Loucy (cell line): ENCODE data around the gene FGF16.

Experiments
- H2AFZ ChIP-seq: fragments of 200-600 bp; sonication (generic); 2 replicates; pipeline ENCODE4 v1.6.0; 2016; ENCODE audit warnings: antibody characterized with exemption, mild to moderate bottlenecking, low read length, moderate library complexity
- H3F3A ChIP-seq: fragments of 200-600 bp; 2 replicates; pipeline ENCODE4 v1.6.0; 2016; ENCODE audit warnings: antibody characterized with exemption, low read depth, mild to moderate bottlenecking
- H3K27me3 ChIP-seq: fragments of 200-600 bp; sonication (generic); 2 replicates; pipeline ENCODE4 v1.6.1; 2014; ENCODE audit warnings: low read length, mild to moderate bottlenecking; ENCODE audit not compliant: insufficient read depth, poor library complexity, severe bottlenecking
- H3K36me3 ChIP-seq: fragments of 200-600 bp; sonication (generic); 2 replicates; pipeline ENCODE4 v1.6.1; 2016; ENCODE audit warnings: low read length; ENCODE audit not compliant: insufficient read depth
- H3K4me1 ChIP-seq: fragments of 200-600 bp; sonication (generic); 2 replicates; pipeline ENCODE4 v1.5.1; 2014; ENCODE audit warnings: low read length, mild to moderate bottlenecking; ENCODE audit not compliant: insufficient read depth, poor library complexity, severe bottlenecking
- H3K4me2 ChIP-seq: fragments of 200-600 bp; sonication (generic); 2 replicates; pipeline ENCODE4 v1.6.0; 2014; ENCODE audit warnings: antibody characterized with exemption, low read length, low read depth, mild to moderate bottlenecking; ENCODE audit not compliant: poor library complexity, severe bottlenecking
- H3K4me3 ChIP-seq: fragments of 200-600 bp; sonication (generic); 2 replicates; pipeline ENCODE4 v1.5.1; 2014; ENCODE audit warnings: low read length, mild to moderate bottlenecking, mixed read lengths; ENCODE audit not compliant: poor library complexity, severe bottlenecking
- H3K79me2 ChIP-seq: fragments of 200-600 bp; sonication (generic); 2 replicates; pipeline ENCODE4 v1.6.1; 2014; ENCODE audit warnings: low read length; ENCODE audit not compliant: insufficient read depth
- H3K9ac ChIP-seq: fragments of 200-600 bp; sonication (generic); 2 replicates; pipeline ENCODE4 v1.6.0; 2014; ENCODE audit warnings: mild to moderate bottlenecking, low read depth, low read length, moderate library complexity; ENCODE audit not compliant: poor library complexity, severe bottlenecking
- H3K9me2 ChIP-seq: fragments of 200-600 bp; sonication (generic); replicated peaks from 2 replicates; pipeline ENCODE4 v1.6.1; 2016; ENCODE audit warnings: low read depth, low read length, mixed read lengths
- H3K9me3 ChIP-seq: fragments of 200-600 bp; sonication (generic); 2 replicates; pipeline ENCODE4 v1.6.1; 2014; ENCODE audit warnings: mild to moderate bottlenecking, antibody characterized with exemption, low read length, low read depth; ENCODE audit not compliant: insufficient read depth
- H4K20me1 ChIP-seq: fragments of 200-600 bp; sonication (generic); 2 replicates; pipeline ENCODE4 v1.6.0; 2014; ENCODE audit warnings: antibody characterized with exemption, low read length, mild to moderate bottlenecking; ENCODE audit not compliant: insufficient read depth, poor library complexity, severe bottlenecking
- CTCF ChIP-seq: fragments of 200-600 bp; sonication (generic); conservative IDR thresholded peaks from 2 replicates; pipeline ENCODE4 v1.5.1; 2014; ENCODE audit warnings: mild to moderate bottlenecking, antibody characterized with exemption, low read length
- EZH2phosphoT487 ChIP-seq: fragments of 200-600 bp; IDR thresholded peaks from 2 replicates; pipeline ENCODE4 v1.6.1; 2018; ENCODE audit warnings: antibody characterized with exemption, mild to moderate bottlenecking, moderate library complexity, borderline replicate concordance

FGF16 gene

GRCh38 chrX:77442728-77443127 is 4.5 kb upstream of the FGF16 start:
- H3K9me3 ChIP-seq = no peaks in the 10 kb centered on the region
- H2AFZ ChIP-seq = no peak overlapping the region
- no peaks in the 10 kb centered on the region for H4K20me1 ChIP-seq
- H3K9me2 ChIP-seq = no peaks in the 10 kb centered on the region
- H3F3A ChIP-seq = no peaks in the 10 kb centered on the region
- no peak overlapping the region for H3K9ac ChIP-seq
- no peaks in the 10 kb centered on the region for H3K4me1 ChIP-seq
- H3K79me2 ChIP-seq = no peaks in the 10 kb centered on the region
- H3K27me3 ChIP-seq = no peaks in the 10 kb centered on the region
- TF ChIP-seq EZH2phosphoT487 (no peak), CTCF (no peak)
- no peak overlapping the region for H3K4me2 ChIP-seq
- no peak overlapping the region for H3K4me3 ChIP-seq
- no peaks in the 10 kb centered on the region for H3K36me3 ChIP-seq

GRCh38 chrX:77444075-77444474 is 3.1 kb upstream of the FGF16 start:
- H3K4me3 ChIP-seq = no peak overlapping the region
- H3F3A ChIP-seq = no peaks in the 10 kb centered on the region
- H4K20me1 ChIP-seq = no peaks in the 10 kb centered on the region
- no peak overlapping the region for H3K9ac ChIP-seq
- no peak for TF ChIP-seq CTCF
- no peak for TF ChIP-seq EZH2phosphoT487
- no peaks in the 10 kb centered on the region for H3K27me3 ChIP-seq
- H3K79me2 ChIP-seq = no peaks in the 10 kb centered on the region
- H3K36me3 ChIP-seq = no peaks in the 10 kb centered on the region
- H3K9me3 ChIP-seq = no peaks in the 10 kb centered on the region
- H3K4me1 ChIP-seq = no peaks in the 10 kb centered on the region
- no peak overlapping the region for H2AFZ ChIP-seq
- no peak overlapping the region for H3K4me2 ChIP-seq
- H3K9me2 ChIP-seq = no peaks in the 10 kb centered on the region

- H3K27me3 ChIP-seq = no peaks in the 10 kb centered on the region
- no peaks in the 10 kb centered on the region for H3K4me1 ChIP-seq
- H4K20me1 ChIP-seq = no peaks in the 10 kb centered on the region
- H3K4me3 ChIP-seq = no peak overlapping the region
- no peaks in the 10 kb centered on the region for H3K9me3 ChIP-seq
- no peaks in the 10 kb centered on the region for H3K9me2 ChIP-seq
- no peaks in the 10 kb centered on the region for H3K79me2 ChIP-seq
- no peak overlapping the region for H2AFZ ChIP-seq
- H3K36me3 ChIP-seq = no peaks in the 10 kb centered on the region
- no peak overlapping the region for H3K4me2 ChIP-seq
- no peaks in the 10 kb centered on the region for H3F3A ChIP-seq
- no peak overlapping the region for H3K9ac ChIP-seq
- TF ChIP-seq CTCF = no peak
- no peak for TF ChIP-seq EZH2phosphoT487
Measured at GRCh38 chrX:77444545-77444944, 2.6 kb upstream of the FGF16 start.
